HG03039 (cell line): ENCODE results near the gene CTSW.

ENCODE experiments used
- ATAC-seq: cut with Tn5 transposase; IDR thresholded peaks from one replicate; pipeline ENCODE4 v1.9.1; 2021; ENCODE audit warnings: mild to moderate bottlenecking, moderate library complexity; ENCODE audit not compliant: unreplicated experiment

The CTSW gene

DNA sequence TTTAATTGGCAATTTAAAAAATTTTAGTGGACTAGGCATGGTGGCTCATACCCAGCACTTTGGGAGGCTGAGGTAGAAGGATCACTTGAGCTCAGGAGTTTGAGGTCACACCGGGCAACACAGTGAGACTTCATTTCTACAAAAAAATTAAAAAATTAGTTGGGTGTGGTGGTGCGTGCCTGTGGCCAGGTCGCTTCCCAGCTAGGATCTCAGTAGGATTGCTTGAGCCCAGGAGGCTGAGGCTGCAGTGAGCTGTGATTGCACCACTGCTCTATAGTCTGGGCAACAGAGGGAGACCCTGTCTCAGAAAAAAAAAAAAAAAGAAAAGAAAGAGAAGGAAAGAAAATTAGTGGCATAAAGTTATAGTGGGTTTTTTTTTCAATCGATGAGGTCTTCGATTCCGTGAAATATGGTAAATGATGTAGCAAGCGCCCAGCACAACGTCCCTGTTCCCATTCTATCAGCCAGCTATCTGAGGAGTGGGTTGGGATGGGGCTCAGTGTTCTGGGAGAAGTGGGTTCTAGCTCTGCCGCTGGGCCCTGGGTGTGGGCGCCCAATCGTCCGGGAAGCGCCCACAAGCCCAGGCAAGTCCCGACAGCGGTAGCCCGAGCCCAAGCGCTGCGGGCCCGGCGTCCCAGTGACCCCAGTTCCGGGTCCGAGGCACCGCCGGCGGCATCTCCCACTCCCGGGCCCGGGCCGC is 19.2 kb downstream of the CTSW start:
- ATAC-seq = no peak

DNA sequence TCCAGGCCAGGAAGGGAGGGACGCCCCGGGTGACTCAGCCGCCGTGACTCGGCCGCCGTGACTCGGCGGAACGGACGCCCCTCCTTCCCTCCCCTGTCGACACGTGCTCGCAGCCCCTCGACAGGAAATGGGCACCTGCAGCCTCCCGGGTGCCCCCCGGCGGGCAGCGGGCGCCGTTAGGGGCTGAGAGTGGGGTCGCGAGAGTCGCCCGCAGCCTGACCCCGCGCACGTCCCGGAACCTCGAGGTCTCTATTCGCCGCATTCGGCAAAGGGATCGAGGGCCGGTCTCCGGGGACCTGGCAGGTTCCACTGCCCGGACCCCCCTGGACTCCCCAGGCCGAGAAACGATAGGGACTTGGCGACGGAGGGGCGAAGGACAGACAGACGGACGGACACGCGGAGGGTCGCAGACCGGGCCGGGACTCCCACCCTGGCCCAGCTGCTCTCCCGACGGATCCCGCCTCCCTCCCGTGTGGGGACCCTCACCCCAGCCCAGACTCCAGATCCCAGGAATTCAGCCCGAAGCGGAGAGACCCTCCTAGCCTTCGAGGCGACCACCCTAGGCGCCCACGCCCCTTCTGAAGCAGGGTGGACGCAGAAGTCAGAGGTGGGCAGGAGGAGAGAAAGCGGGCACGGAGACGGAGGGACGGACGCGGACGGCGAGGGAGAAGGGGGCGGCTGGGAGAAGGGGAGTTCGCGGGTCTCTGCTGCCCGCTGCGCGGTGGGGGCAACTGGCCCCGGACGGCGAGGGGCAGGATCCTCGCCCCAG is 19.9 kb downstream of the CTSW start:
- ATAC-seq = no peak

DNA sequence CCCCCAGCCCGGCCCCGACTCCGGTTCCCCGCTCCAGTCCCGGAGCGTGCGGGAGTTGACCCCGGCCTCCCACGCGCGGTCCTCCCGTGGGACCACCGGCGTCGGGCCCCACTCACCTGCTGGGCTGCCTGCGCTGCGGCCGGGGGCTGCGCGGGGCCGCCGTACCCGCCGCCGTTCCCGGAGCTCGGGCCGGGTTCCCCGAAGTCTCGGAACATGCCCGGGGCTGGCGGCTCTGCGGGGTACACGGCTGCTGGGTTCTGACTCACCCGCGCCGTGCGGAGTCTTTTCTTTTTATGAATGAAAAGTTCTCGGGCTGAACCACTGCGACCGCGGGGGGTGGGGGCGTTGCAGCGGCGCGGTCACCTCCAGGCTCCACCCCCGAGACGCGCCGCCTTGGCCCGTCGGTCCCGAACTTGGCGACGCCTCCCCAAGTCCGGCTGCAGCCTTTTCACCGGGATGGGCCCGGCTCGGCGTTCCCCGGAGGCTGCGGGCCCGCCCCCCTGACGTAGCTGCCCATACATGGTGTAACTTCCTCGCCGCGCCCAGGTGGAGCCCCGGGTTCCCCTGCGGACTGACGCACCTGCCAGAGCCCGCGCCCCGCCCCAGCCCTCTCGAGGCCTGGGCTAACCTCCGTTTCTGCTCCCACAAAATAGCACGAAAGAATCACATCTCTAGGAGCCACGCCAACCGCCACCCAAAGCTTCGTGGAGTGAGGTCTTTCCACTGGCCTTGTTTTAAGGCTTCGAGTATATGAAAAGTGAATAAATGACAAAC is 20.7 kb downstream of the CTSW start, which contains the start of gene FOSL1:
FOSL1 (minus strand) TSS at position 264 of the 774 bp plus-strand sequence; CDS start at position 215, 49 bp downstream.
- ATAC-seq = peak; percentile 58

DNA sequence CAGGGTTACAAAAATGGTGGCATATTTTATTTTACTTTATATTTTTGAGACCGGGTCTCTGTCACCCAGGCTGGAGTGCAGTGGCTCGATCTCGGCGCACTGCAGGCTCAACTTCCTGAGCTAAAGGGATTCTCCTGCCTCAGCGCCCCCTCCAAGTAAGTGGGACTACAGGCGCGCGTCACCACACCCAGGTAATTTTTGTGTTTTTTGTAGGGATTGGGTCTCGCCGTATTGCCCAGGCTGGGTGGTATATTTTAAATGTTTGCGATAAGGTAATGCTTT is 21.2 kb downstream of the CTSW start:
- no peak for ATAC-seq

DNA sequence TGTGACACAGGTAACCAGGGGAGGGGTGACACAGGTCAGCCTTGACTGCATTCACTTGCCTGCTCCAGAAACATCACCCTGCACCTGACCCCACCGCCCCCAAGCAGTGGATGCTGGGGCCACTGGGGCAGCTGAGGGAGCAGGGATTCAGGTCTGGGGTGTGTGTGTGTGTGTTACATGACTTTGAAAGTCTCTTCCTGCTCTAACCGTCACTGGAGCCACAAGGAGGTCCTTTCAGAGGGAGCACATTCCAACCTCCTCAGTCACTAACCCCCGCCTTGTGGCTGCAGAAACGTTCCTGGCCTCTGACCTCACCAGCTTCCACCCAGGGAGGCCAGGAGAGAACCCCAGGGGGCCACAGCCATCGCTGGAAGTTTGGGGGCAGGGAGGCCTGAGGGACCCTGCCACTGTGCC is 23.4 kb downstream of the CTSW start:
- no peak for ATAC-seq

DNA sequence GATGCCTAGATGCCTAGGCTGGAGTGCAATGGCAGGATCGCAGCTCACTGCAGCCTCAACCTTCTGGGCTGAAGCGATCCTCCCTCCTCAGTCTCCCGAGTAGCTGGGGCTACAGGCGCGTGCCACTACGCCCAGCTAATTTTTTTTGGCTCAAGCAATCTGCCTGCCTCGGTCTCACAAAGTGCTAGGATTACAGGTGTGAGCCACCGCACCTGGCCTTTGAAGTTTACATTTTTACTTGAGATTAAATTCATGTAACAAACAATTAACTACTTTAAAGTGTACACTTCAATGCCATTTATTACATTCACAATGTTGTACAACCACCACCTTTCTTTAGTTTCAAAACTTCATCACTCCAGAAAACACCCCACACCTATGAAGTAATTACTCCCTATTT is 24.1 kb downstream of the CTSW start:
- ATAC-seq = no peak

DNA sequence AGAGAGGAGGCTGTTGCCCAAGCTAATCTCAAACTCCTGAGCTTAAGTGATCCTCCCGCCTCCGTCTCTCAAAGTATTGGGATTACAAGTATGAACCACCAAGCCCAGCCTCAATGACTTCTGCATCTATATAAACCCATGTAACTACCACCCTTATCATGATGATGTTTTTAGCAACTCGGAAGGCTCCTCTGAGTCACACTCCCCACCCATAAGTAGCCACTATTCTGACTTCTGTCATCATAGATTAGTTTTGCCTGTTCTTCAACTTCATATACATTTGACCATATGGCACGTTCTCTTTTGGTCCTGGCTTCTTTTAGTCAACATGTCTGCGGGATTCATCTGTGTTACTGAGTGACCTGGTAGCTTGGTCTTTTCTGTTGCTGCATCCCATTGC is 27.0 kb downstream of the CTSW start:
- ATAC-seq = no peak

DNA sequence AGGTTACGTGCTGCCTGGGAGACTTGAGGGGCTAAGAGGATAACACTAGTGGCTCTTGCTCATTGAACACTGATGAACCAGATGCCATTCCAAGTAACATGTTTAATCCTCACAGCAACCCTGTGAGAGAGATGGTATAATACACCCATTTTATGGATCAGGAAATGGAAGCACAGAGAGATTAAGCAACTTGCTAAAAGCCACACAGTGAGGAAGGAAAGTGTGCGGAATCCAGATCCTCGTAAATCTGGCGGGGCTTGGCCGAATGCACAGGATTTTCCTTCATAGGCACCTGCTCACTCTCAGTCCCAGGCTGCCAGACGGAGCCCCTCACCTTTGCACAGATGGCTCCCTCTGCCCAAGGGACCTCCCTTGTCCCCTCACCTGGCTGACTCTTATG is 28.2 kb downstream of the CTSW start:
- no peak for ATAC-seq

DNA sequence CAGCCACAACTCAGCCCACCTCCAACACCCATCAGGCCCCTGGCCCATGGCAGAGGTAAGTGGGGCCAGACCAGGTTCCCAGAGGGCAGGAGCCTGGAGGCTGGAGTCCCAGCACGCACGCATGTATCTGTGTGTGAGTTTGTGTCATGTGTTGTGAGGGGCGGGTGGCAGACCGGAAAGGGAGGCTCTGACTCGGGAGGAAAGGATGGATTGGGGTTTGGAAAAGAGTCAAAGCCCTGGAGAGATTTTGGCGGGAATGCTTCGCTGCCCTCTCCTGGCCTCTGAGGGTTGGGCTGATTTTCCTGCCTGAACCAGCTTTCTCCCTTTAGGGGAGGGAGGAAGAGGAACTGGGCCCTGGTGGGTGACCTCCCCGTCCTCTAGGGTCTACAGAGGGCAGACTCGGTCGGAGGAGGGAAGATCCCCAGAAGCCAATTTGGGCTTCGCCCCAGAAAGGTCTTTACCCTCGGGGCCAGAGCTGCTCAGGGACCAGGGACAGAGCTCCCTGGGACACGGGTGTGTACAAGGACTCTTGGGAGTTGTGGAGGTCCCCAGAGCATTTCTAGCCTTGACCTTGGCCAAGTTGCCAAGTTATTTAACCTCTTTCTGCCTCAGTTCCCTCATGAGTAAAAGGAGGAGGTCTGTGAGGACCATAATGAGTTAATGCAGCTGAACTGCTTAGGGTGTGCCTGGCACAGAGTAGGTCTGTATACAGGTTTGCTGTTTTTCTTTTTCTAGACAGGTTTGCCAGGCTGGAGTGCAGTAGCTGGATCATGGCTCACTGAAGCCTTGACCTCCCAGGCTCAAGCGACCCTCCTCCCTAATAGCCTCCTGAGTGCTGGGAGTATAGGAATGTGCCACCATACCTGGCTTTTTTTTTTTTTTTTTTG is 32.3 kb downstream of the CTSW start:
- no peak for ATAC-seq

DNA sequence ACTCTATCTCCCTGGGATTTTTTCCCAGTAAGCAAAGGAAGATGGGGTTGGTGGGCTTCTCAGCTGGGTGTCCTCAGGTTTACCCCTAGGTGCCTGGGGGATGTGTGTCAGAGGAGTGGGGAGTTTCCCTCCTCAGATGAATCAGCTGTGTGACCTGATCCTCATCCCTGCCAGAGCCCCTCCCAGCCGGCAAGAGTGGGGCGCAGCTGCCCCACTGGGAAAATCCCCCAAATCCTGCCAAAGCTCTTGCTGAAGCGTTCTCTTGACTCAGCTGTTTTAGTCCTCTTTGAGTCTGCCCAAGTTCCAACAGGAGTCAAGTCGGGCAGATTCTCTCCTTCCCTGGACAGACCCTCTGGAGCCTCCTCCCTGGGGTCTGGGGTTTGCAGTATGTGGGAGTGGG is 33.2 kb downstream of the CTSW start:
- no peak for ATAC-seq

DNA sequence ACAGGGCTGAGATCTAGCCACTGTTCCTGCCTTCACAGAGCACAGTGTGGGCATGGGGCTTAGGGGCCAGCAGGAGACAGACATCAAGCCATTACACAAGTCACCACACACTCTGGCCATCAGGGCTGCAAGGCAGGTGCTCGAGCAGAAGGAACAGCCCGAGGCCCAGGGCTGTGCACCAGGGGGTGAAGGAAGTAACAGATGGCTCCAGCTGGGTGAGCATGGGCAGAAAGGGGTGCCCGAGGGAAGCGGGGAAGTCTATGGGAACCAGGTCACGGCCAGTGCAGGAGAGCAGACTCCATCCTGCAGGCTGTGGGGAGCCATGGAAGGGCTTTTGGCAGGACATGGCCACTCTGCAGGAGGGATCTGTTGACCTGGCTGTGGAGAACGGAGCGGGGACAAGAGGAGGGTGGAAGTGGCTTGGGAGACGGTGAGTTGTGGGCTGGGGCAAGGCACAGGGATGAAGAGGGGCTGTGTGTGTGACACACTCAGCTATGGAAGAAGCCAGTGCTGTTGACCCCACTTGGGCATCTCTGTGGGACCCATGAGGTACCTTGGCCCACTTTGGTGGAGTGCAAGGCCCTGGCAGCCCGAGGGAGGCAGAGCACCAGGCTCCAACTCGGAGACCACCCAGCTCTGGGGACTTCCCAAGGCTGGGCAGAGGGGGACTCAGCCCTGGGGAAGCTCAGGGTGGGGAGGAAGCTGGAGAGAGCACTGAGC is 35.6 kb downstream of the CTSW start:
- ATAC-seq = no peak

DNA sequence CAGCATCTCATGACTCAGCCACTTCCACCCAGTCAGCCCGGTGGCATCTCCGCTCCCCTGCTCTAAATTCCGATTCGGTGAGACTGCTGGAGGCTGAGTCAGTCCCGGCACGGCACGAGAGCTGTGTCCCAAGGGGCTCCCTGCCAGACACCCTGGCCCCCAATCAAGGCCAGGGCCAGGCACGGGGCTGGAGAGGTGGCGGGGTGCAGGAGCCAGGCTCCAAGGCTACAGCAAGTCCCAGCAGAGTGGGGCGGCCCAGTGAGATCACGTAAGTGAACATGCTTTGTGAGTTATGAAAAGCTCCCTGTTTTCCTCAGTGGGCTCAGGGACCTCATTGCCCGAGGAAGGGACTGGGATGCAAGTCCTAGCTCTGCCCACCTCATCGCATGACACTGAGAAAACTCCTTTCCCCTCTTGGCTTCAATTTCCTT is 36.2 kb downstream of the CTSW start:
- ATAC-seq = no peak

DNA sequence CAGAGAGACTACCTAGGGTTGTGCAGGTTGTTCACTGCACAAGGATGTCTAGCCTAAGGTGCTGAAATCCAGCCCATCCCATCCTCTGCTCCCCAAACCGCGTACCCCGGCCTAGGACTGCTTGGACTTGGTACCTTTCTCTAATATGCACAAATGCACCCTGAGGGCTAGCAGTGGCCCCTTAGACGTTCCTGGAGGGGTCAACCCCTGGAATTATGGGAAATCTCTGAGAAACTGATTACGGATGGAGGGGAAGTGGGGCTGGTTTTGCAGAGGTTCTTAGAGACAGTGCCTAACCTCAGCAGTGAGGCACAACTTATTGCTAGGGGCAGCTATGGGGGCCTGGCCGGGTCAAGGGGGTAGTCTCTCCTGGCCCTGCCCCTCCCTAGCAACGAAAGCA is 36.8 kb downstream of the CTSW start:
- ATAC-seq = no peak

DNA sequence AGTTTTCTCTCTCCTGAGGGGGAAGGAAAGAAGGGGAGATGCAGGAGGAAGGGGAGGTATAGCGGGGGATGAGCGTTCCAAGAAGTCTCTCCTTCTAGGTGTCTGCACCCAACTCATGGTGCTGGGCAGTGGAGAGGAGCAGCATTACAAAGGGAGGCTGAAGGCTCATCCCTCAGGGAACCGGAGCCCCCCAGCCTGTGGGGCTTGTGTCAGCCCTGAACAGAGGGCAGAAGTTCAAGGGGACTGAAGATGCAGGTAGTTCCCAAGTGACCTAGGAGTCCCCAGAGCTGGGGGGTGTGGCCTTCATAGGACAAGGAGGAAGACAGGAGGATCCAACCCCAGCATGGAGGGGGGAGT is 37.4 kb downstream of the CTSW start:
- no peak for ATAC-seq

DNA sequence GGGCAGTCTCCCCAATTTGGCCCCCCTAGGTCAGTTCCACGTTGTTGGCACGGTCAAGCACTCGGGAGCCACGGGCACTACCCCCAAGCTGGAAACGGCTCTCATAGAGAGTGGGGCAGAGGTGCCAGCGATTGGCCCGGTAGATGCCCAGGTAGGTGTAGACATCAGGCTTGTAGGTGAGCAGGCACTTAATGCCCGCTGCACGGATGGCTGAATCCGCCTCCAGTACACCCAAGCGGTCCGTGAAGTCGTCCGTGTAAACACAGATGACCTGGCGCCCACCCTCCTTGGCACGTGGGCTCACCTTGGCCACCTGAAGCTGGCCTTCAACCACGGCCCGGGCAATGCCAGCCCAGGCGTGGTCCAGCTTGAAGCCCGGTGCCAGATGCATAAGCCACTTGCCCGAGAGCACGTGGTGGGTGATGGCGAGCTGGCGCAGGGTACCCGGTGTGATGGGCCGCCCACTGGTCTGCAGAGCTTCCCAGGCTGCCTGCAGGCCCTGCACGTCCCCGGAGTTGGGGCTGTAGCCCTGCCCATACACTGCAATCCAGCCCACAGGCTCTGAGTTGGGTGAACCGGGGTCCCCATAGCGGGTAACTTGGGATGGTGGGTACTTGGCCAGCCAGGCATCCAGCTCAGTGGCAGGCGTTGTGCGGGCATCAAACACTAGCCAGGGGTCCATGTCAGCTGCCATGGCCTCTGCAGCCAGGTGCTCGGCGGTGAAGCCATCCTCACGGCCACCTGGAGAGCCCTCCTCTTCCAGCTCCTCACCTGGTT is 38.0 kb downstream of the CTSW start:
- ATAC-seq = no peak

DNA sequence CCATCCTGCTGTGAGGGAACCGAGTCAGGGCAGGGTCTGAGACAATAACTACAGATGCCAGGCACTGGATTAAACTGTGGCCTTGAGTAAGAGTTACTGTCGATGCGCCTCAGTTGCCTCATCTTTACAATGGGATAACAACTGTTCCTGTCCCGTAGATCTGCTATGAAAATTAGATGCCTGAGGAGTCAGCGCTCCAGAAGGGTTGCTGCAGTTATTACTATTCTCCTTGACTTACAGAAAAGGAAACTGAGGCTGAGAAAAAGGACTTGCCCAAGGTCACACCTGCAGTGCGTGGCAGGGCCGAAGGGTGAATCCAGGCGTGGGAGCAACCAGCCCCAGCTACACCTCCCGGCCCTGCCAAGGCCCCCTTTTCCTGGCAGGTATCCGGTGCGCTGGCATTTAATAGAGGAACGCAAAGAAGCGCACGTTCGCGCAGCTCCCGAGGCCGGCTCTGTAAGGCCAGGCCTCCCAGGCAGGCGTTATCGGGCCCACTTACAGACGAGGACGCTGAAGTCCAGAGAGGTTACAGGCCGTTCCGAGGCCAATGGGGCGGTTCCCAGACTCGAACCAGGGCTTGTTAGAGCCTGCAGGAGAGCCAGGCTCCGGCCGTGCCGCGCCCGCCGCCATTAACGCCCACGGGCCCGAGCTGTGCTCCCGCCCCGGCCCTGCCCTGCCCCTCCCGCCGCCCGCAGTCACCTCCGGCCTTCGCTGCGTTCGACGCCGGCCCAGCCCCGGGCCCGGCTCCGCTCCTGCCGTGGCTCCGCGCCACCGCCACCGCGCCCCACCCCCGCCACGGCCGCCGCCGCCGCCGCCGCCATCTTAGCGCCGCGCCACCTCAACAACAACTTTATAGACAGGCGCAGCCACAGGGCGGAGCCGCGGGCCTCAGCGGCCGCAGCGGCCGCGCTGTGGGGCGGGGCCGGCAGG is 38.8 kb downstream of the CTSW start, which contains the start of gene C11orf68:
C11orf68 (minus strand) TSS at position 852 of the 930 bp plus-strand sequence; CDS start at position 821, 31 bp downstream.
- ATAC-seq = peak; percentile 48

DNA sequence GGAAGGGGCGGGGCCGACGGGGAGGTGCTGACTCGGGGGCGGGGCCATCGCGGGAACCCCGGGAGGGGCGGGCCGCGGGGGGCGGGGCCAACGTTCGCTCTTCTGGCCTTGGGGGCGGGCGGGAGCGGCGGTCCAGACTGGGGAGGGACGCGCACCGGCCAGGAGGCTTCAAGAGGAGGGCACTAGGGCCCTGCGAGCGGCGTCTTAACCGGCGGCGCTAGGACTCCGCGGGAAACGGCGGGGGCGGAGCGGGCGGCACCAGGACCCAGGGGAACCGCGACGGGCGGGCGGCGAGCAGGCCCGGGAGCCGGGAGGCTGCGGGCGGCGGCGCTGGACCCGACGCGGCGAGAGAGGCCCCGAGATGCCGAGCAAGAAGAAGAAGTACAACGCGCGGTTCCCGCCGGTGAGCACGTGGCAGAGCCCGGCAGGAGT is 39.5 kb downstream of the CTSW start, which contains the start of gene DRAP1:
DRAP1 (plus strand) TSS at position 286 of the 432 bp plus-strand sequence; CDS start at position 362, 76 bp downstream.
- peak; percentile 74 for ATAC-seq
